Right lobe of liver (tissue), 6 donors: ENCODE data around the gene PTK6. TPM values are rescaled to one million over a fixed set of nuclear protein-coding genes. Genes with fewer than 3 reads are reported as not detected.

Experiments used
- ATAC-seq, 4 donors: fragments of 200-7000 bp; cut with Tn5 transposase; one replicate each; pipeline ENCODE4 v1.9.1; 2020; ENCODE audit warnings: mild to moderate bottlenecking in 4 of 4, moderate library complexity in 4 of 4
- DNase-seq, 3 donors: peaks; one replicate each; pipeline ENCODE4 v3.0.0-alpha.2; 2020
- H3K27ac ChIP-seq, 3 donors: fragments of 200-600 bp; one replicate each; pipeline ENCODE4 v1.8.0; 2022
- H3K27me3 ChIP-seq, 2 donors: fragments of 200-600 bp; one replicate each; pipeline ENCODE4 v1.8.0; 2022
- H3K36me3 ChIP-seq, 4 donors: fragments of 200-600 bp; sonication (generic) in 1 of 4; one replicate each; pipeline versions ENCODE4 v1.5.1 to v1.8.0; 2017 to 2022; ENCODE audit warnings: control low read depth in 1 of 4
- H3K4me1 ChIP-seq, 4 donors: fragments of 200-600 bp; sonication (generic) in 1 of 4; one replicate each; pipeline versions ENCODE4 v1.5.1 to v1.8.0; 2017 to 2022; ENCODE audit warnings: control low read depth in 1 of 4
- H3K4me3 ChIP-seq, 3 donors: fragments of 200-600 bp; one replicate each; pipeline ENCODE4 v1.8.0; 2022
- H3K9me3 ChIP-seq, 4 donors: fragments of 200-600 bp; sonication (generic) in 1 of 4; one replicate each; pipeline versions ENCODE4 v1.5.1 to v1.8.0; 2017 to 2022; ENCODE audit warnings: control low read depth in 1 of 4
- POLR2A ChIP-seq: fragments of 450-650 bp; IDR thresholded peaks from one replicate; pipeline ENCODE4 v1.6.1; 2017; ENCODE audit warnings: antibody characterized with exemption, mild to moderate bottlenecking
- WGBS: methylation state at CpG from one replicate; pipeline ENCODE4 v1.1.6; 2018; ENCODE audit warnings: low coverage, low lambda C conversion rate; ENCODE audit not compliant: insufficient coverage; ENCODE audit errors: missing lambda C conversion rate; 5-methylcytosine and 5-hydroxymethylcytosine counted together
- intact Hi-C, 2 donors: fragments of 100-400 bp; cut with DNase I; formaldehyde crosslinking; loops; one replicate each; pipeline versions ENCODE4 v1.11.2 to v1.14.1; 2022
- total RNA-seq, 6 experiments: library from RNA; depleted of rRNA in 2 of 6; stranded (reverse); fragments of >200 nt in 2 of 6; fragmentation: NEBNext Ultra II Directional in 3 of 6; extraction: Animal tissue kit (Norgen Biotek cat#: 25700) in 3 of 6; gene quantifications; one replicate each; pipeline versions ENCODE4 v1.1.0 to v1.2.4, GENCODE V29; 2016 to 2023
- TF ChIP-seq, protein P1 (sequence below), 4 donors: fragments of 200-600 bp in 3 of 4; fragments of 450-650 bp in 1 of 4; IDR thresholded peaks; one replicate each; pipeline versions ENCODE4 v1.5.1 to v1.8.0; 2016 to 2022; ENCODE audit warnings: antibody characterized with exemption in 4 of 4, mild to moderate bottlenecking in 2 of 4
- donor health status: DM: no; HTN: yes; CAD: no.
- donor health status: DM: no; HTN: no; CAD: no.
- donor health status: DM: no; HTN: no; CAD: no.
- donor health status: DM: no; HTN: yes; CAD: no.
- donor health status: DM: no; HTN: yes; CAD: no.

The PTK6 gene
- total RNA-seq, 6 experiments from 2014 or later, result 0.78 to 11.0 (median 3.6) TPM

DNA sequence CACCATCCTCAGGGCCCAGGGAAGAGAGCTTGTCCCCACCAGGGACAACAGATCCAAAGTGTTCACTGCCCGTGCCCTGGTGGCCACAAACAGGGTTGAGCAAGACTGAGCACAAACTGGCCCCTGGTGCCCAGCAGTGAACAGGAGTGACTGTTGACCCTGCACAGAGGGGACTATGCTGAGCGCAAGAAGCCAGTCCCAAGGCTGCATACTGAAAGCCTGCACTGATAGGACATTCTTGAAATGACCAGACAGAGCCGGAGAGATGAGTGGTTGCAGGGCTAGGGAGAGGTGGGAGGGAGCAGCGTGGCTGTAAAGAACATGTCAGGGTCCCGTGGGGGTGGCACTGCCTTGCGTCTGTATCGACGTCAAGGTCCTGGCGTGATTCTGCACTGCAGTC is 13.9 kb upstream of the PTK6 start:
- Histone ChIP-seq H3K4me3 (no peak overlapping the region), H3K27ac (no peak overlapping the region), H3K27me3 (no peaks in the 10 kb centered on the region), H3K4me1 (no peaks in the 10 kb centered on the region), H3K36me3 (no peaks in the 10 kb centered on the region), H3K9me3 (no peaks in the 10 kb centered on the region)
- 40% methylated on average over 8 of the region's 9 CpGs for WGBS
- intact Hi-C loops, result no loop called here
- DNase-seq (no peak), ATAC-seq (peak in 1 of 4 donors; percentile 30)
- TF ChIP-seq, protein P1, sequence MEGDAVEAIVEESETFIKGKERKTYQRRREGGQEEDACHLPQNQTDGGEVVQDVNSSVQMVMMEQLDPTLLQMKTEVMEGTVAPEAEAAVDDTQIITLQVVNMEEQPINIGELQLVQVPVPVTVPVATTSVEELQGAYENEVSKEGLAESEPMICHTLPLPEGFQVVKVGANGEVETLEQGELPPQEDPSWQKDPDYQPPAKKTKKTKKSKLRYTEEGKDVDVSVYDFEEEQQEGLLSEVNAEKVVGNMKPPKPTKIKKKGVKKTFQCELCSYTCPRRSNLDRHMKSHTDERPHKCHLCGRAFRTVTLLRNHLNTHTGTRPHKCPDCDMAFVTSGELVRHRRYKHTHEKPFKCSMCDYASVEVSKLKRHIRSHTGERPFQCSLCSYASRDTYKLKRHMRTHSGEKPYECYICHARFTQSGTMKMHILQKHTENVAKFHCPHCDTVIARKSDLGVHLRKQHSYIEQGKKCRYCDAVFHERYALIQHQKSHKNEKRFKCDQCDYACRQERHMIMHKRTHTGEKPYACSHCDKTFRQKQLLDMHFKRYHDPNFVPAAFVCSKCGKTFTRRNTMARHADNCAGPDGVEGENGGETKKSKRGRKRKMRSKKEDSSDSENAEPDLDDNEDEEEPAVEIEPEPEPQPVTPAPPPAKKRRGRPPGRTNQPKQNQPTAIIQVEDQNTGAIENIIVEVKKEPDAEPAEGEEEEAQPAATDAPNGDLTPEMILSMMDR (IDR thresholded peaks at IDR 0.05), result no peak
- TF ChIP-seq POLR2A, result no peak

DNA sequence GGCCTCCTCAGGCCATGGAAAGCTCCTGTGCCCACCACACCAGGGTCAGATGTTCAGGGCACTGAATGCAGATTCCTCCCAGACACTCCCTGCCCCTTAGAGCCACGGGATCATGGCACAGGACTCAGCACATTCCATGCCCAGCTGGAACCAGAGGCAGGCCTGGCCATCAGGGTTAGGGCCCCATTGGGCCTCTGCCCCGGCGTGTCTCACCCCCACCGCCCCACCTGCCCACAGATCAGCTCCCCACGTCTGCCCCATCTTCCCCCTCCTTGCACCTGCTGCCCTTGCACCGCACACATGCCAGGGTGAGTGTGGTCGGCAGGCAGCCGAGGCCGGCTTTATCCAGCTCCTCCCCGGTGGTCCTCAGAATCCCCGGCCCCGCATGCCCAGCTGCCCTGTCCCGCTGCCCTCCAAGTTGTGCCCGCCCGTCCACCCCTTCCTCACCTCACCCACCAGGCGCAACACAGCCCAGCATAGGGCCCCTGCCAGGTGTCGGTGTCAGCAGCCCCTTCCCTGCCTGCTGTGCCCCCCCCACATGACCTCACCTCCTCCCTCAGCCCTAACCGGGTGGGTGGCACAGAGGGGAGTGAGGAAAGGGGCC is 12.6 kb upstream of the PTK6 start:
- no peak for DNase-seq

DNA sequence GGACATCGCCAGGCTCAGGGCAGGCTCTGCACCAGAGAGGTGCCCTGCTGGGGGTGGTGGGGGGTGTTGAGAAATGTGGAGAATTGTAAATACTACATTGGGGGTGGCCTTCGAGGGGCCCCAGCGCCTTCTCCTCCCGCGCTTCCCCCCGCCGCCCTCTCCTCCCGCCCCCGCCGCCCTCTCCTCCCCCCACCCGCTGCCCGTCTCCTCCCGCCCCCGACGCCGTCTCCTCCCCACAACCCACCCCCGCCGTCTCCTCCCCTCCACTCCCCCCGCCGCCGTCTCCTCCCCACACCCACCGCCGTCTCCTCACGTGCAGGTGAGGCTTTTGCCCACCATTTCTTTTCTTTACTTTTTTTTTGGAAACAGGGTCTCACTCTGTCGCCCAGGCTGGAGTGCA is 11.8 kb upstream of the PTK6 start:
- no peaks in the 10 kb centered on the region for H3K4me1 ChIP-seq
- no peak for ATAC-seq
- H3K4me3 ChIP-seq, result no peak overlapping the region
- no peak overlapping the region for H3K27ac ChIP-seq
- DNase-seq, result no peak
- H3K36me3 ChIP-seq, result no peaks in the 10 kb centered on the region
- H3K9me3 ChIP-seq, result no peaks in the 10 kb centered on the region
- no peaks in the 10 kb centered on the region for H3K27me3 ChIP-seq
- TF ChIP-seq POLR2A, result no peak
- TF ChIP-seq, protein P1 (IDR thresholded peaks at IDR 0.05), result no peak
- WGBS, result 38% methylated on average over 16 of the region's 25 CpGs
- intact Hi-C loops, result loop anchor here in 1 of 2 donors (10.0 kb wide), 1 partner anchor 426 kb away; the partner anchor contains the start of gene SAMD10

More for the DNA sequence above, 12.6 kb upstream of the PTK6 start:
- intact Hi-C loops, result loop anchor here in 1 of 2 donors (10.0 kb wide), 1 partner anchor 425 kb away; the partner anchor contains the start of gene SAMD10
- H3K4me1 ChIP-seq, result no peaks in the 10 kb centered on the region
- no peak for ATAC-seq
- TF ChIP-seq, protein P1 (IDR thresholded peaks at IDR 0.05), result no peak
- TF ChIP-seq POLR2A, result no peak
- 87% methylated on average over 4 of the region's 18 CpGs for WGBS
- no peak overlapping the region for H3K27ac ChIP-seq
- H3K4me3 ChIP-seq, result no peak overlapping the region
- no peaks in the 10 kb centered on the region for H3K27me3 ChIP-seq
- no peaks in the 10 kb centered on the region for H3K9me3 ChIP-seq
- H3K36me3 ChIP-seq, result no peaks in the 10 kb centered on the region

DNA sequence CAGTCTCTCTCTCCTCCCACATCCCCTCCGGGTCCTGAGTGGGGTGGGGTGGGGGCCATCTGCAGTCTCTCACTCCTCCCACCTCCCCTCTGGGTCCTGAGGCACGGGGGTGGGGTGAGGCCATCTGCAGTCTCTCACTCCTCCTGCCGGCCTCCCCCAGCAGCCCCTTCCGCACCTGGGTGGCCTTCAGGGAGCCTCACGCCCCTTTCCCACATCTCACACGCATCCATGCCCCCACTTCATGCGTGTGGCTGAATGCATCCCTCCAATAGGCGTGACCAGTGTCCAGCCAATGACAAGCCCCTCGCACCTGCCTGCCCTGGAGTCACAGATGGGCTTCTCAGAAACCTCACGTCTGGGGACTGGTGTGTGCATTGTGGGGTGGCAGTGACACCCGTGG is 11.4 kb upstream of the PTK6 start:
- DNase-seq (no peak), ATAC-seq (no peak)
- no peak overlapping the region for H3K27ac ChIP-seq
- no peak for TF ChIP-seq POLR2A
- TF ChIP-seq, protein P1 (IDR thresholded peaks at IDR 0.05), result no peak
- intact Hi-C loops, result loop anchor here in 1 of 2 donors (10.0 kb wide), 1 partner anchor 426 kb away; the partner anchor contains the start of gene SAMD10
- 29% methylated on average over 6 of the region's 11 CpGs for WGBS
- H3K4me1 ChIP-seq, result no peaks in the 10 kb centered on the region
- H3K9me3 ChIP-seq, result no peaks in the 10 kb centered on the region
- H3K27me3 ChIP-seq, result no peaks in the 10 kb centered on the region
- H3K4me3 ChIP-seq, result no peak overlapping the region
- no peaks in the 10 kb centered on the region for H3K36me3 ChIP-seq
